NAMALWA (cell line): ENCODE results near the gene TRPC4AP.
A peak's percentile ranks its signal among the peaks of the same experiment; 100 is the strongest.
"Not testable (repeated sequence)": the region's sequence is repeated elsewhere in the genome, so short reads cannot be mapped to it uniquely, and the experiment has no call there.

Experiments used
- DNase-seq: peaks from one replicate; pipeline ENCODE4 v3.0.0-alpha.2; 2015; ENCODE audit warnings: low spot score

The TRPC4AP gene

DNA sequence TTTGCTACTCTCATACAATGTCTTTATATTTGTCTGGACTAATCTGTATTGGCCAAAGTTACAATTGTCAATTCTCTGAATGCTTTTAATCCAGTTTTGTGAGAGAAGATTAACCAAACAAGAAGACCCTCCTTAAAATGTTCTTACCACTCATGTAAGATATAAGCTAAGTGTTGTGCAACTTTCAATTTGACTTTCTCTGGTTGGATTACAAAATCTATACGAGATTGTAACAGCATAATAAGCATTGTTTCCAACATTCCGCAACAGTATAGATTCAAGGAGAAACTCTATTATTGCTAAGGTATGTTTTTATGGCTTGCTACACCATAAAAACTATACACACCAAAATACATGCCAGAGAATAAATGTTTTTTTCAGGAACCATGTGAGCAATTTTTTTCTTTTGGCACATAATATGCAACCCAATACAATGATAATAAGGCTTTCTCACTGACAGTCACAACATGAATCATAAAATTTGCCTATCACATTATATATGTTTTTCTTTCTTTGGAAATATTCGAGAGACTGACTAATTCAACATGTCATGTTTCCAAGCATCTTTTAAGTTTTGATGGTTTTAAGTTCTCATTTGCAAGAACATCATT lies 12.2 kb upstream of the TRPC4AP start:
- DNase-seq: no peak

- DNase-seq: no peak
Measured at GRCh38 chr20:35101620-35102019, 9.0 kb upstream of the TRPC4AP start.

DNA sequence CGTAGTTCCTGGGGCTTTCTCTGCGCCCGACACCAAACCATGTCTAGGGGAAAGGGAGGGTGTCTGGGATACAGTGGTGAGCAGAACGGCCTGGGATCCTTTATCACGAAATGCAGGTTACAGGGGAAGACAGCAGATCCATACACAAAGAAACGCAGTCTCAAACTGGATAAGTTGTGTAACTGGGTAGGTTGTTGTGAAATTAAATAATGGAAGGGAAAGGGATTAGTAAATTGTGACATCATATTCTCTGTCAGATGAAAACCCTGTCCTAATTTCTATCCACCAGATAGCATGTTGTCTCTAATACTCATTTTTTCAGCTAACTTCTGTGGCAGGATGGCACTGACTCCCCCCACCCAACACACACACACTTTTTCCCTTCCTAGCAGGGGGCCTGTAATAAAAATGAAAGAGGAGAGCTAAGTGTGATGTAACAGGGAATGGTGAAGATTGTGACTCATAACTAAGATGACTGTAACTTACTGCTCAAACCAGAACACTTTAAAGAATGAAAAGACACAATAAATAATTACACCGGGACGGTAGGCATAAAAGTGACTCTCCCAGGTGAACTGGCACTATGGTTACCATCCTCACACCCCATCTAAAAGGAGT lies 769 bp upstream of the TRPC4AP start:
- no peak for DNase-seq

- peak; percentile 32 for DNase-seq
Measured at GRCh38 chr20:35091816-35092523, 637 bp downstream of the TRPC4AP start.

DNA sequence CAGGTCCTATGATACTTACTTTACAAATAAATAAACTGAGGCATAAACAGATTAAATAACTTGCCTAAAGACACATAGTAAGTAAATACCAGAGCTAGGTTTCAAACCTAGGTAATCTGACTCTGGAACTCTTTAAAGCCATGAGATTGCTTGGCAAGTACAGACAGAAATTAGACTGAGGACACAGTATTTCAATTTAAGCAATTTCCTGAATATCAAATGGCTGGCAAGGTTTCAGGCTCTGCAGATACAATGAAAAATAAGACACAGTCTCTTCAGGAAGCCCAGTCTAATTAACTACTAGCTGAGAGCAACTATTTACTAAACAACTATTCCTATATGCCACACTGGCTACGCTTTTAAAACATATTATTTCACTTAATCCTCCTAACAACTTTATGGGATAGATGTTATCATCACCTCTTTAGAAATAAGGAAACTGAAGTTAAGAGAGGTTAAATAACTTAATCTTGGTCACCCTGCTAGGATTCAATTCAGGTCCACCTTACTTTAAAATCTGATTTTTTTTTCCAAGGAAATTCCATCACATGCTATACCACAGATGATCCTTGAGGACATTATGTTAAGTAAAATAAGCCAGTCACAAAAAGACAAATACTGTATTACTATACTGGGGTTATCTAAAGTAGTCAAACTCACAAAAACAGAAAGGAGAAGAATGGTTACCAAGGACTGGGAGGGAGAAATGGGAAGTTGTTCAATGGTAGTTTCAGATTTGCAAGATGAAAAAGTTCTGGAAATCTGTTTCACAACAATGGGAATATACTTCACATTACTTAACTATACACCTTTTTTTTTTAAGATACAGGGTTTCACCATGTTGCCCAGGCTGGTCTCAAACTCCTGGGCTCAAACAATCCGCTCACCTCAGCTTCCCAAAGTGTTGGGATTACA lies 4.1 kb downstream of the TRPC4AP start:
- no peak for DNase-seq

GRCh38 chr20:35087791-35088190 lies 4.8 kb downstream of the TRPC4AP start:
- DNase-seq: no peak

DNA sequence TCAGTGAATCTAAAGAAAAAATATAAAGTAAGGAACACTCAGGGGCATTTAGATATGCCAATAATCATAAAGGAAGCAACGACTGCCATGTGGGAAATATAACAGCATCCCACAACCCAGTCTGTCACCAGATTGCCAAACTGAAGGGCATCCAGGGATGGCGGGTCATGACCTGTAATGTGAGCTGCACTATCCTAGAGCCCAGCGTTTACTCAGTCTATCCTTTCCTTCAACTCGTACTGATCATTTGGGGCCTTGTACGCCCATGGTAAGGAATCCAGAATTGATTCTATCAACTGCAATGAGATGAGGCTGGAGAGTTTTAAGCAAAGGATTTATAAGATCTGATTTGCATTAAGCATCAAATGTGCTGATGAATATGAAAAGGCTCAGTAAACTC lies 5.3 kb downstream of the TRPC4AP start:
- no peak for DNase-seq

DNA sequence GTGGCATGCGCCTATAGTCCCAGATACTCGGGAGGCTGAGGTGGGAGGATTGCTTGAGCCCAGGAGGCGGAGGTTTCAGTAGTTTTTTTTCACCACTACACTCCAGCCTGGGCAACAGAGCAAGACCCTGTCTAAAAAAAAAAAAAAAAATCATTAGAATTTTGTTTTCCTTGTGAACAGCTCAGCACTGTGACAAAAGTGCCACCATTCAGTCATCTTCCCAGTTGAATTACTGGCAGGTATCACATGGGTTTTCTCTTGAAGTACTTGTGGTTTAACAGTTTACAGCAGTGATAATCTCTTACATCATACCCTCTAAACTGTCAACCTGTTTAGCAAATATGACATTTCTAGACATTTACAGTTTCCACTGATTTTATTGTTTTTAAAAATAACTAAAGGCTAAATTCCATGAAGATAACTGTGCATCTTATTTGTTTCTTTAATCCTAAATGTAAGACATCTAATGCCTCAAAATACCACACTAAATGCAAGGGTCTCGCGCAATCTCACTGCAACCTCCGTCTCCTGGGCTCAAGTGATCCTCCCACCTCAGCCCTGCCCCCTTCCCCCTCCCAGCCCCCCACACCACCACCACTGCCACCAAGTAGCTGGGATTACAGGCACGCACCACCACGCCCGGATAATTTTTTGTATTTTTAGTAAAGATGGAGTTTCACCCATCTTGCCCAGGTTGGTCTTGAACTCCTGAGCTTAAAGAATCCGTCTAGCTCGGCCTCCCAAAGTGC lies 7.0 kb downstream of the TRPC4AP start:
- no peak for DNase-seq

DNA sequence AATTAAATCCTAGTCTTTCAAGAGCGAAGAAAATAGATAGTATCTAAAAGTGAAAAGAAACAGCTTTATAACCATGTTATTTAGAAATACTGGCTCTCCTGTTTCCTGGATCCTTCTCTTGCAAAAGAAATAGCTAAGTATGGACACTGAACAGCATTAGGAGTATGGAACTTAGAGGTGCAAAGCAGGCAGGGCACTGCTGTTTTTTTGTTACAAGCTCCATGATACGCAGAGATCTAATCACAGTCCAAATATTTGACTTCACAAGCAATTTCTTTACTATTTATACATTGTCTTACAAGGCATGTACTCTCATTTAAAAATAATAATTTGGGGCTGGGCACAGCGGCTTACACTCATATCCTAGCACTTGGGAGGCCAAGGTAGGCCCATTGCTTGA lies 7.6 kb downstream of the TRPC4AP start:
- DNase-seq: no peak

DNA sequence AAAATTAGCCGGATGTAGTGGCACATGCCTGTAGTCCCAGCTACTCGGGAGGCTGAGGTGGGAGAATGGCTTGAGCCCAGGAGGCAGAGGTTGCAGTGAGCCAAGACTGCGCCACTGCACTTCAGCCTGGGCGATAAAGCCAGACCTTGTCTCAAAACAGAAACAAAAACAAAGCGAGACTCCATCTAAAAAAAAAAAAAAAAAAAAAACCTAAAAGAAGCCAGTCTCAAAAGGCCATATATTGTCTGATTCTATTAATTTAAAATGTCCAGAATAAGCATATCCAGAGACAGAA lies 12.3 kb downstream of the TRPC4AP start:
- not testable (repeated sequence) for DNase-seq

DNA sequence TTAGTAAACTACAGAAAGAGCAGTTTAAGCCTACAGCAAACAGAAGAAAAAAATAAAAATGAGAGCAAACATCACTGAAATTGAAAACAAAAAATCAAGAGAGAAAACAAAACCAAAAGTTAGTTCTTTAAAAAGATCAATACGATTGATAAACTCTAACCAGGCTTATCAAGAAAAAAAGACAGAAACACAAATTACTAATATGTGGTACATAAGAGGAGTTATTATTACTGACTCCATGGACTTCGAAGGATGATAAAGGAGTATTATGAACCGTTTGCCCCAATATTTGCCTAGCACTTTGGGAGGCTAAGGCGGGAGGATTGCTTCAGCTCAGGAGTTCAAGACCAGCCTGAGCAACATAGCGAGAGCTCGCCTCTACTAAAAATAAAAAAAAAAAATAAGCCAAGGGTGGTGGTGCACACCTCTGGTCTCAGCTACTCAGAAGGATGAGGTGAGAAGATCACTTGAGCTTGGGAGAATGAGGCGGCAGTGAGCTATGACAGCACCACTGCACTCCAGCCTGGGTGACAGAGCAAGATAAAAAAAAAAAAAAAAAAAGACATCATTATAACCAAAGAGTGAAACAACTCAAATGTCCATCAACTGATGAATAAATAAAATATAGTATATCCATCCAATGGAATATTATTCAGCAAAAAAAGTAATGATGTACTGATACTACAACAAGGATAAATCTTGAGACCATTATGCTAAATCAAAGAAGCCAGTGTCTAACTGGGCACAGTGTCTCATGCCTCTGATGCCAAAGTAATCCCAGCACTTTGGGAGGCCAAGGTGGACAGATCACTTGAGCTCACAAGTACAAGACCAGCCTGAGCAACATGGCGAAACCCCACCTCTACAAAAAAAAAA lies 12.9 kb downstream of the TRPC4AP start:
- DNase-seq: no peak

DNA sequence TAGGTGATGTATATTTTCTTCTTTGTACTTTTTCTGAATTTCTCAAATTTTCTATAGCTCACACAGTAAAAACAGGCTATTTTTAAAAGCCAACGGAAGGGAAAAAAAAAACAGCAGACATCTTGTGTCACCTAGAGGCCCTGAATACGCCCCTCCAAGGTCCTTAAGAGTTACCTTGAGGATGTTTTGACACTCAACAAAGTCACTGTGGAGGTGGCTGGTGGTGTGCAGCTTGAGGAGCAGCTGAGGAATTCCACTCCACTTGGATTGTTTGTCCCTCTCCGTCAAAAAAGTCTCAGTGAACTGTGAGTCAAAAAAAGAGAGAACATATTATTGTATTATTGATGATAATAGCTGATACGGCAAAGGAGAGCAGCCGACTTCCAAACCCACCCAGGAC lies 14.7 kb downstream of the TRPC4AP start:
- no peak for DNase-seq

GRCh38 chr20:35077341-35077740 lies 15.3 kb downstream of the TRPC4AP start:
- no peak for DNase-seq

DNA sequence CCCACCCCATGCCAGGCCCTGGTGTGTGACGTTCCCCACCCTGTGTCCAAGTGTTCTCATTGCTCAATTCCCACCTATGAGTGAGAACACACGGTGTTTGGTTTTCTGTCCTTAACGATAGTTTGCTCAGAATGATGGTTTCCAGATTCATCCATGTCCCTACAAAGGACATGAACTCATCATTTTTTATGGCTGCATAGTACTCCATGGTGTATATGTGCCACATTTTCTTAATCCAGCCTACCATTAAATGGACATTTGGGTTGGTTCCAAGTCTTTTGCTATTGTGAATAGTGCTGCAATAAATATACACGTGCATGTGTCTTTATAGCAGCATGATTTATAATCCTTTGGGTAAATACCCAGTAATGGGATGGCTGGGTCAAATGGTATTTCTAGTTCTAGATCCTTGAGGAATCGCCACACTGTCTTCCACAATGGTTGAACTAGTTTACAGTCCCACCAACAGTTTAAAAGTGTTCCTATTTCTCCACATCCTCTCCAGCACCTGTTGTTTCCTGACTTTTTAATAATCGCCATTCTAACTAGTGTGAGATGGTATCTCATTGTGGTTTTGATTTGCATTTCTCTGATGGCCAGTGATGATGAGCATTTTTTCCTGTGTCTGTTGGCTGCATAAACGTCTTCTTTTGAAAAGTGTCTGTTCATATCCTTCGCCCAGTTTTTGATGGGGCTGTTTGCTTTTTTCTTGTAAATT lies 21.0 kb downstream of the TRPC4AP start:
- not testable (repeated sequence) for DNase-seq

GRCh38 chr20:35066194-35066593 lies 26.4 kb downstream of the TRPC4AP start:
- DNase-seq: no peak

GRCh38 chr20:35065181-35065580 lies 27.4 kb downstream of the TRPC4AP start:
- no peak for DNase-seq

DNA sequence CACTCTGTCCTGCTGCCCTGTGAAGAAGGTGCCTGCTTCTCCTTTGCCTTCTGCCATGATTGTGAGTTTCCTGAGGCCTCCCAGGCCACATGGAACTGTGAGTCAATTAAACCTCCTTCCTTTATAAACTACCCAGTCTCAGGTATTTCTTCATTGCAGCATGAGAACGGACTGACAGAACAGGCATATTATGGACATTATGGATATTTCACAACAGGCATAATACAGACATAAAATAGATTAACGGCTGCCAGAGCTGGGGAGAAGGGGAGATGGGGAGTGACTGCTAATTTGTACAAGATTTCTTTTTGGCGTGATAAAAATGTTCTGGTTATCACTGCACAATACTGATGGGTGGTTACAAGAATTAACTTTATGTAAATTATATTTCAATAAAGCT lies 29.4 kb downstream of the TRPC4AP start:
- no peak for DNase-seq

DNA sequence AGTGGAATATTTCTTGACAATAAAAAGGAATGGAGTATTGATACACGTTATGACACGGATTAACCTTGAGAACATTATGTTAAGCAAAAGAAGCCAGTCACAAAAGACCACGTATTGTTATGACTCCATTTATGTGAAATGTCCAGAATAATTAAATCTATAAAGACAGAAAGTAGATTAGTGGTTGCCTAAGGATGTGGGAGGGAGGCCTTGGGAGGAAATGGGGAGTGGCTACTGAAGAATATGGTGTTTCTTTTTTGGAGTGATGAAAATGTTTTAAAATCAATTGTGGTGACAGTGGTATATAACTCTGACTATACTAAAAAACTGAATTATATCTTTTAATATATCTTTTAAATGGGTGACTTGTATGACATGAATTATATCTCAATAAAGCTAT lies 30.1 kb downstream of the TRPC4AP start:
- DNase-seq: no peak

- no peak for DNase-seq
Measured at GRCh38 chr20:35060168-35060567, 32.4 kb downstream of the TRPC4AP start.

- no peak for DNase-seq
Measured at GRCh38 chr20:35059612-35060011, 33.0 kb downstream of the TRPC4AP start.
